ENCODE measurements around the gene PHLDB1. TPM values are rescaled to one million over a fixed set of nuclear protein-coding genes. Genes with fewer than 3 reads are reported as not detected.
"Not testable (repeated sequence)": the region's sequence is repeated elsewhere in the genome, so short reads cannot be mapped to it uniquely, and the experiment has no call there.

Gene PHLDB1
- polyA plus RNA-seq, 2 of the 4 experiments (the other 2 are of a cell fraction), result 5.9 to 20.0 TPM

DNA sequence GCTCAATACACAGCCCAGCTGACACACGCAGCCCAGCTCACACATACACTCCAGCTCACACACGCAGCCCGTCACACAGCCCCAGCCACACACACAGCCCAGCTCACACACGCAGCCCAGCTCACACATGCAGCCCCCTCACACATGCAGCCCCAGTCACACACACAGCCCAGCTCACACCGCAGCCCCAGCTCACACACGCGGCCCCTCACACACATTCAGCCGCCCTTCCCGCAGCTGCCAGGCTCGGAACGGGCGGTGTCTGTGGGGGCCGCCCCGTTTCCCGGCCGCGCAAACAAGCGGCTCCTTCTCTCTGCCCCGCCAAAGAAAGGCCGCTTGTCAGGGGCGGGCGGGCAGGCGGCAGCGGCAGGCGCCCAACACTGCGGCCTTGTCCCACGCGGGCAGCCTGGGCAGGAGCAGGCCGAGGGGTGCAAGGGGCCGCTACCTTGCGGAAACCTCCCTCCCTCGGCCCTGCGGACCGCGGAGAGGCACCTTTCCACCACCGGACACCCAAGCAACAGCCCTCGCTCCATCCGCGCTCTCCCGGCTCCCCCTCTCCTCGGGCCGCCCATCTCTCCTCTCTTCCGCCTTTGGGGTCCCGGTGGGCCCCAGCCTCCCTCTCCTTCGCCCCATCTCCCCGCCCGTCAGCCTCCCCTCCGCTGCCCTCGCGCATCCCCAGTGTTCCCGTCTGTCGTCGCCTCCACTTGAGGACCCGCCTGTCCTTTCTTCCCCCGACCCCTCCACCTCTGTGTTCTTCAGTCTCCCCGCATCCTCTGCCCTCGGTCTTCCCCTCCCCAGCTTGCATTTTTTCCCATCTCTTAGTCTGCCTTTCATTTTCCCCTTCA is 2.2 kb downstream of the PHLDB1 start:
- no peak overlapping the region for H3K4me2 ChIP-seq
- no peak for FAIRE-seq
- CTCF ChIA-PET, result interaction anchor here (1.2 to 17.8 kb wide), 6 partner anchors 15 to 318 kb away, joined by 3 to 224 read pairs (median 17); no protein-coding TSS in a partner anchor
- no peak for DNase-seq (ENCODE audit: low read depth in 1 of 2, low spot score in 1 of 2)
- POLR2A ChIA-PET, result interaction anchor here (1.1 to 2.9 kb wide), 3 partner anchors 10 to 37 kb away, joined by 3 to 14 read pairs (median 6); partner anchors contain the start of gene ARCN1
- TF ChIP-seq GATA3 (IDR thresholded peaks at IDR 0.05; ENCODE audit: borderline replicate concordance) (no peak), KDM5A (IDR thresholded peaks at IDR 0.05) (no peak), SMC3 (IDR thresholded peaks at IDR 0.05) (no peak), ZSCAN20 (CRISPR knock-in tag; IDR thresholded peaks at IDR 0.05) (no peak), MAZ (IDR thresholded peaks at IDR 0.05; ENCODE audit: borderline replicate concordance, low read depth, low read length) (no peak), MAFK (IDR thresholded peaks at IDR 0.05; ENCODE audit: partially characterized antibody) (no peak), FOSB (CRISPR knock-in tag; IDR thresholded peaks at IDR 0.05) (no peak), MYC (IDR thresholded peaks at IDR 0.05; ENCODE audit: borderline replicate concordance, low read length) (no peak)
- TF ChIP-seq, protein P1, sequence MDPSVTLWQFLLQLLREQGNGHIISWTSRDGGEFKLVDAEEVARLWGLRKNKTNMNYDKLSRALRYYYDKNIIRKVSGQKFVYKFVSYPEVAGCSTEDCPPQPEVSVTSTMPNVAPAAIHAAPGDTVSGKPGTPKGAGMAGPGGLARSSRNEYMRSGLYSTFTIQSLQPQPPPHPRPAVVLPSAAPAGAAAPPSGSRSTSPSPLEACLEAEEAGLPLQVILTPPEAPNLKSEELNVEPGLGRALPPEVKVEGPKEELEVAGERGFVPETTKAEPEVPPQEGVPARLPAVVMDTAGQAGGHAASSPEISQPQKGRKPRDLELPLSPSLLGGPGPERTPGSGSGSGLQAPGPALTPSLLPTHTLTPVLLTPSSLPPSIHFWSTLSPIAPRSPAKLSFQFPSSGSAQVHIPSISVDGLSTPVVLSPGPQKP (IDR thresholded peaks at IDR 0.05; ENCODE audit: low read depth, low read length), result no peak
- TF ChIP-seq, protein P2, sequence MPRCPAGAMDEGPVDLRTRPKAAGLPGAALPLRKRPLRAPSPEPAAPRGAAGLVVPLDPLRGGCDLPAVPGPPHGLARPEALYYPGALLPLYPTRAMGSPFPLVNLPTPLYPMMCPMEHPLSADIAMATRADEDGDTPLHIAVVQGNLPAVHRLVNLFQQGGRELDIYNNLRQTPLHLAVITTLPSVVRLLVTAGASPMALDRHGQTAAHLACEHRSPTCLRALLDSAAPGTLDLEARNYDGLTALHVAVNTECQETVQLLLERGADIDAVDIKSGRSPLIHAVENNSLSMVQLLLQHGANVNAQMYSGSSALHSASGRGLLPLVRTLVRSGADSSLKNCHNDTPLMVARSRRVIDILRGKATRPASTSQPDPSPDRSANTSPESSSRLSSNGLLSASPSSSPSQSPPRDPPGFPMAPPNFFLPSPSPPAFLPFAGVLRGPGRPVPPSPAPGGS (IDR thresholded peaks at IDR 0.05), result no peak
- H3K4me3 ChIP-seq, result no peak overlapping the region
- ATAC-seq, result no peak
- H3K27ac ChIP-seq, result peak overlapping the region in 1 of 2 experiments; percentile 100; a peak in 2 of 6 replicates
- WGBS (ENCODE audit: missing lambda C conversion rate), result 95% methylated on average over 36 of the region's 57 CpGs
- H3K4me1 ChIP-seq, result peaks cover 48% of the 10 kb centered on the region
- no peaks in the 10 kb centered on the region for H3K9me3 ChIP-seq

DNA sequence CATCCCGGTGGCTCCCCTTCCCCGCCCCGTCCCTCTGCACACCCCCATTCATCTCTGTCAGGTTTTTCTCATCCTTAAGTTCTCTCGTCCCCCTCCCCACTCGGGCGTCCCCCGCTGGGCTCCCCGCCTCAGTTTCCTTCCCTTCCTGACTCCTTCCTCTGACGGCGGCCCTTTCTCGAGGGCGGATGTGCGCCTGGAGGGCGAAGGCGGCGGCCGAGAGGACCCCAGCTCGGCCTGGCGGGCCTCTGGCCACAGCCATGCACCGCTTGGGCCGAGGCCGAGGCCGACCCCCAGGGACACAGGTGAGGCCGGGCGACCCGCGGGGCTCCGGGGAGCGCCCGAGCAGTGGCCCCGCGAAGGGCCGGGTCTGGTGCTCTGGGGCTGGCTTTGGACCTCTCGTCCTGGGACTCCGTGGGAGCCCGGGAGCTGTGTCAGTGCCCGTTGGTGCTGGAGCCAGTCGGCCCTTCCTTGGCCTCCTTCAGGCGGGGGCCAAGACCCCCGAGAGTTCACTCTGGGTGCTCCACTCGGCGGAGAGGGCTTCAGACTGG is 2.9 kb downstream of the PHLDB1 start:
- WGBS (ENCODE audit: missing lambda C conversion rate), result 89% methylated on average over 12 of the region's 42 CpGs
- FAIRE-seq, result no peak
- no peak for ATAC-seq
- Histone ChIP-seq H3K27ac (peak overlapping the region in 1 of 2 experiments; percentile 66; a peak in 3 of 6 replicates), H3K4me1 (peaks cover 46% of the 10 kb centered on the region), H3K4me2 (peak overlapping the region; percentile 69), H3K9me3 (no peaks in the 10 kb centered on the region), H3K4me3 (no peak overlapping the region)
- DNase-seq (ENCODE audit: low read depth in 1 of 2, low spot score in 1 of 2), result no peak
- POLR2A ChIA-PET, result no interaction called here
- CTCF ChIA-PET, result interaction anchor here (0.8 to 17.8 kb wide), 5 partner anchors 9 to 318 kb away, joined by 3 to 224 read pairs (median 24); no protein-coding TSS in a partner anchor
- TF ChIP-seq, protein P3, sequence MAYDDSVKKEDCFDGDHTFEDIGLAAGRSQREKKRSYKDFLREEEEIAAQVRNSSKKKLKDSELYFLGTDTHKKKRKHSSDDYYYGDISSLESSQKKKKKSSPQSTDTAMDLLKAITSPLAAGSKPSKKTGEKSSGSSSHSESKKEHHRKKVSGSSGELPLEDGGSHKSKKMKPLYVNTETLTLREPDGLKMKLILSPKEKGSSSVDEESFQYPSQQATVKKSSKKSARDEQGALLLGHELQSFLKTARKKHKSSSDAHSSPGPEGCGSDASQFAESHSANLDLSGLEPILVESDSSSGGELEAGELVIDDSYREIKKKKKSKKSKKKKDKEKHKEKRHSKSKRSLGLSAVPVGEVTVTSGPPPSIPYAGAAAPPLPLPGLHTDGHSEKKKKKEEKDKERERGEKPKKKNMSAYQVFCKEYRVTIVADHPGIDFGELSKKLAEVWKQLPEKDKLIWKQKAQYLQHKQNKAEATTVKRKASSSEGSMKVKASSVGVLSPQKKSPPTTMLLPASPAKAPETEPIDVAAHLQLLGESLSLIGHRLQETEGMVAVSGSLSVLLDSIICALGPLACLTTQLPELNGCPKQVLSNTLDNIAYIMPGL (CRISPR knock-in tag; IDR thresholded peaks at IDR 0.05; ENCODE audit: borderline replicate concordance), result no peak

DNA sequence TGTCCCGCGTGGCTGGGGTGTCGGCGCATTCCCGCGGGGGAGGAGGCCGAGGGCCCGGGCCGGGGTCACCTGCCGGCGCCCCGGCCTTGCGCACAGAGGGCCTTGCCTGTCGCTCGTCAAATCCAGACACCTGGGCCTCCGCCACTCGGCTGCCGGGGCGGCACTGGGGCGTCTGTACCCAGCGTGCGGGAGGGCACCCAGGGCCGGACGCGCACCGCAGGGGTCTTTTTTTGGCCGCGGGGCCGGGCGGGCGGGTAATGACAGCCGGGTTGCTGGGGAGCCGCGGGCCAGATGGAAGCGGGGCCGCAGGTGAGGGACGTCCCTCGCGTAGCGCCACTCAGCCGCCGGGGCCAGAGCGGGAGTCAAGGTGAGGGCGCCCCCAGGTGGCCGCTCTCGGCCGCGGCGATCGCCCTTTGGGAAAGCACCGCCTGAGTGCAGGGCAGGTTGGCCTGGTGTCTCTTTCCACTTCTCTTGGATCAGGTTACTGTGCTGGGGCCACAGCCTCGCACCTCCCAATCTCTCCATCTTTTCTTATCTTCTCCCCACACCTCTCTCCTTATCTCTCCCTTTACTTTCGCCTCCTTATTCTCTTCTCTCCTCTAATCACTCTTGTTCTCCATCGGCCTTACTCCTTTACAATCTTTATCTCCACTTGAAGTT is 3.5 kb downstream of the PHLDB1 start:
- DNase-seq (ENCODE audit: low read depth in 1 of 2, low spot score in 1 of 2), result peak; percentile 29 to 63
- TF ChIP-seq BHLHE40 (IDR thresholded peaks at IDR 0.05; ENCODE audit: low read depth, low read length) (no peak), SMC3 (IDR thresholded peaks at IDR 0.05) (peak; percentile 51), RAD21 (conservative IDR thresholded peaks at IDR 0.05 in 1 of 2, IDR thresholded peaks at IDR 0.05 in 1 of 2) (peak; percentile 30 to 47; a peak in 4 of 5 replicates), ESRRA (IDR thresholded peaks at IDR 0.05; ENCODE audit: borderline replicate concordance, low read length) (no peak), EHF (CRISPR knock-in tag; IDR thresholded peaks at IDR 0.05) (no peak), RNF2 (IDR thresholded peaks at IDR 0.05; ENCODE audit: borderline replicate concordance, low read depth) (no peak), HDAC2 (IDR thresholded peaks at IDR 0.05) (no peak), NFE2L2 (conservative IDR thresholded peaks at IDR 0.05; ENCODE audit: low read length) (no peak), NR3C1 (IDR thresholded peaks at IDR 0.05) (no peak), FOSB (CRISPR knock-in tag; IDR thresholded peaks at IDR 0.05) (no peak), HOXA7 (CRISPR knock-in tag; IDR thresholded peaks at IDR 0.05) (no peak), GATA3 (IDR thresholded peaks at IDR 0.05; ENCODE audit: borderline replicate concordance) (no peak)
- TF ChIP-seq, protein P4, sequence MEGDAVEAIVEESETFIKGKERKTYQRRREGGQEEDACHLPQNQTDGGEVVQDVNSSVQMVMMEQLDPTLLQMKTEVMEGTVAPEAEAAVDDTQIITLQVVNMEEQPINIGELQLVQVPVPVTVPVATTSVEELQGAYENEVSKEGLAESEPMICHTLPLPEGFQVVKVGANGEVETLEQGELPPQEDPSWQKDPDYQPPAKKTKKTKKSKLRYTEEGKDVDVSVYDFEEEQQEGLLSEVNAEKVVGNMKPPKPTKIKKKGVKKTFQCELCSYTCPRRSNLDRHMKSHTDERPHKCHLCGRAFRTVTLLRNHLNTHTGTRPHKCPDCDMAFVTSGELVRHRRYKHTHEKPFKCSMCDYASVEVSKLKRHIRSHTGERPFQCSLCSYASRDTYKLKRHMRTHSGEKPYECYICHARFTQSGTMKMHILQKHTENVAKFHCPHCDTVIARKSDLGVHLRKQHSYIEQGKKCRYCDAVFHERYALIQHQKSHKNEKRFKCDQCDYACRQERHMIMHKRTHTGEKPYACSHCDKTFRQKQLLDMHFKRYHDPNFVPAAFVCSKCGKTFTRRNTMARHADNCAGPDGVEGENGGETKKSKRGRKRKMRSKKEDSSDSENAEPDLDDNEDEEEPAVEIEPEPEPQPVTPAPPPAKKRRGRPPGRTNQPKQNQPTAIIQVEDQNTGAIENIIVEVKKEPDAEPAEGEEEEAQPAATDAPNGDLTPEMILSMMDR (IDR thresholded peaks at IDR 0.05), result peak; percentile 68
- ATAC-seq, result peak; percentile 16 to 62; a peak in 4 of 6 replicates
- POLR2A ChIA-PET, result no interaction called here
- Histone ChIP-seq H3K9me3 (no peaks in the 10 kb centered on the region), H3K4me1 (peaks cover 46% of the 10 kb centered on the region), H3K4me2 (peak overlapping the region; percentile 69), H3K27ac (peak overlapping the region in 1 of 2 experiments; percentile 66; a peak in 3 of 6 replicates), H3K4me3 (no peak overlapping the region)
- FAIRE-seq, result no peak
- 26% methylated on average over 6 of the region's 54 CpGs for WGBS (ENCODE audit: missing lambda C conversion rate)
- CTCF ChIA-PET, result interaction anchor here (0.8 to 17.8 kb wide), 10 partner anchors 10 to 317 kb away, joined by 3 to 224 read pairs (median 4); no protein-coding TSS in a partner anchor

DNA sequence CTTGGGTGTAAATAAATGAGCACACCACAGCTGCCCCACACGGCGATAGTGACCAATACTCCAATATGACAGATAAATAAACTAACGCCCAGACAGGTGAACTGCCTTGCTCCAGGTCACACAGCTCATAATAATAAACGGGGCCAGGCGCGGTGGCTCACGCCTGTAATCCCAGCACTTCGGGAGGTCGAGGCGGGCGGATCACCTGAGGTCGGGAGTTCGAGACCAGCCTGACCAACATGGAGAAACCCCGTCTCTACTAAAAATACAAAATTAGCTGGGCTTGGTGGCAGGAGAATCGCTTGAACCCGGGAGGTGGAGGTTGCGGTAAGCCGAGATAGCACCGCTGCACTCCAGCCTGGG is 4.0 kb downstream of the PHLDB1 start:
- H3K9me3 ChIP-seq; ATAC-seq; H3K27ac ChIP-seq; POLR2A ChIA-PET; H3K4me3 ChIP-seq; FAIRE-seq; DNase-seq (ENCODE audit: low read depth in 1 of 2, low spot score in 1 of 2): not testable (repeated sequence)
- Histone ChIP-seq H3K4me2 (peak overlapping the region; percentile 69), H3K4me1 (peaks cover 42% of the 10 kb centered on the region)
- CTCF ChIA-PET, result interaction anchor here (1.0 to 17.8 kb wide), 7 partner anchors 11 to 57 kb away, joined by 3 to 224 read pairs (median 6); no protein-coding TSS in a partner anchor
- 69% methylated on average over 15 of the region's 19 CpGs for WGBS (ENCODE audit: missing lambda C conversion rate)
